ENCODE data around the gene UBE2D2. TPM values are rescaled to one million over a fixed set of nuclear protein-coding genes. Genes with fewer than 3 reads are reported as not detected.

The UBE2D2 gene
- total and polyA plus RNA-seq, 2 of the 13 experiments (the other 11 are each of a cell fraction or from before 2014, with no cell fraction given), result 79.1 to 109 TPM

DNA sequence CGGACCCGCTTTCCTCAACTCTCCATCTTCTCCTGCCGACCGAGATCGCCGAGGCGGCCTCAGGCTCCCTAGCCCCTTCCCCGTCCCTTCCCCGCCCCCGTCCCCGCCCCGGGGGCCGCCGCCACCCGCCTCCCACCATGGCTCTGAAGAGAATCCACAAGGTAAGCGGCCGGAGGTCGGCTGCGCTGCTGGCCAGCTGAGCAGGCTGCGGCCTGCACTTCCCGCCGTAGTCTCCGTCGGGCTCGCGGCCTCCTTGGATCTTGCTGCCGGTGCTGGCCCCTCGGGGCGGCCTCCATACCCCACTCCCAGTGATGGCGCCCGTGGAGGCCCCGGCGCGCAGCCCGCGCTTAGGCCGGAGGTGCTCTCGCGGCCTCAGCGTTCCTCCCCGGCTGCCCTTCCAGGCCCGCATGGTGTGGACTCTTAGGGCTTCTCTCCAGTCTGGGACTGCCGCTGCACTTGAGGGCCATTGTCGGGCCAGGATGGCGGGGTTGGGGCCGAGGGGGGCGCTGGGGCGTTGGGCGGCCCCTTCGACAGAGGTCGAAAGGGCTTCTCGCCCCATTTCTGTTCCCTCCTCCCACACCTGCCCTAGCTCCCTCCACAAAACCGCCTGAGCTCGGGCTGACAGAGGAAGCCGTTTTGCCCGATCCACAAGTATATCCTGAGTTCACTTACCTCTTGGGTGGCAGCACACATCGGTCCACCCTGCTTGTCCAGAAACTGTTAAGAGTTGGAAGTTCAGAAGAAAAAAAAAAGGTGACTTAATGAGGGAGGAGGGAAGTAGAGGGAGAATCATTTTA lies 714 bp downstream of the UBE2D2 start (continued):
- TF ChIP-seq, protein P1, sequence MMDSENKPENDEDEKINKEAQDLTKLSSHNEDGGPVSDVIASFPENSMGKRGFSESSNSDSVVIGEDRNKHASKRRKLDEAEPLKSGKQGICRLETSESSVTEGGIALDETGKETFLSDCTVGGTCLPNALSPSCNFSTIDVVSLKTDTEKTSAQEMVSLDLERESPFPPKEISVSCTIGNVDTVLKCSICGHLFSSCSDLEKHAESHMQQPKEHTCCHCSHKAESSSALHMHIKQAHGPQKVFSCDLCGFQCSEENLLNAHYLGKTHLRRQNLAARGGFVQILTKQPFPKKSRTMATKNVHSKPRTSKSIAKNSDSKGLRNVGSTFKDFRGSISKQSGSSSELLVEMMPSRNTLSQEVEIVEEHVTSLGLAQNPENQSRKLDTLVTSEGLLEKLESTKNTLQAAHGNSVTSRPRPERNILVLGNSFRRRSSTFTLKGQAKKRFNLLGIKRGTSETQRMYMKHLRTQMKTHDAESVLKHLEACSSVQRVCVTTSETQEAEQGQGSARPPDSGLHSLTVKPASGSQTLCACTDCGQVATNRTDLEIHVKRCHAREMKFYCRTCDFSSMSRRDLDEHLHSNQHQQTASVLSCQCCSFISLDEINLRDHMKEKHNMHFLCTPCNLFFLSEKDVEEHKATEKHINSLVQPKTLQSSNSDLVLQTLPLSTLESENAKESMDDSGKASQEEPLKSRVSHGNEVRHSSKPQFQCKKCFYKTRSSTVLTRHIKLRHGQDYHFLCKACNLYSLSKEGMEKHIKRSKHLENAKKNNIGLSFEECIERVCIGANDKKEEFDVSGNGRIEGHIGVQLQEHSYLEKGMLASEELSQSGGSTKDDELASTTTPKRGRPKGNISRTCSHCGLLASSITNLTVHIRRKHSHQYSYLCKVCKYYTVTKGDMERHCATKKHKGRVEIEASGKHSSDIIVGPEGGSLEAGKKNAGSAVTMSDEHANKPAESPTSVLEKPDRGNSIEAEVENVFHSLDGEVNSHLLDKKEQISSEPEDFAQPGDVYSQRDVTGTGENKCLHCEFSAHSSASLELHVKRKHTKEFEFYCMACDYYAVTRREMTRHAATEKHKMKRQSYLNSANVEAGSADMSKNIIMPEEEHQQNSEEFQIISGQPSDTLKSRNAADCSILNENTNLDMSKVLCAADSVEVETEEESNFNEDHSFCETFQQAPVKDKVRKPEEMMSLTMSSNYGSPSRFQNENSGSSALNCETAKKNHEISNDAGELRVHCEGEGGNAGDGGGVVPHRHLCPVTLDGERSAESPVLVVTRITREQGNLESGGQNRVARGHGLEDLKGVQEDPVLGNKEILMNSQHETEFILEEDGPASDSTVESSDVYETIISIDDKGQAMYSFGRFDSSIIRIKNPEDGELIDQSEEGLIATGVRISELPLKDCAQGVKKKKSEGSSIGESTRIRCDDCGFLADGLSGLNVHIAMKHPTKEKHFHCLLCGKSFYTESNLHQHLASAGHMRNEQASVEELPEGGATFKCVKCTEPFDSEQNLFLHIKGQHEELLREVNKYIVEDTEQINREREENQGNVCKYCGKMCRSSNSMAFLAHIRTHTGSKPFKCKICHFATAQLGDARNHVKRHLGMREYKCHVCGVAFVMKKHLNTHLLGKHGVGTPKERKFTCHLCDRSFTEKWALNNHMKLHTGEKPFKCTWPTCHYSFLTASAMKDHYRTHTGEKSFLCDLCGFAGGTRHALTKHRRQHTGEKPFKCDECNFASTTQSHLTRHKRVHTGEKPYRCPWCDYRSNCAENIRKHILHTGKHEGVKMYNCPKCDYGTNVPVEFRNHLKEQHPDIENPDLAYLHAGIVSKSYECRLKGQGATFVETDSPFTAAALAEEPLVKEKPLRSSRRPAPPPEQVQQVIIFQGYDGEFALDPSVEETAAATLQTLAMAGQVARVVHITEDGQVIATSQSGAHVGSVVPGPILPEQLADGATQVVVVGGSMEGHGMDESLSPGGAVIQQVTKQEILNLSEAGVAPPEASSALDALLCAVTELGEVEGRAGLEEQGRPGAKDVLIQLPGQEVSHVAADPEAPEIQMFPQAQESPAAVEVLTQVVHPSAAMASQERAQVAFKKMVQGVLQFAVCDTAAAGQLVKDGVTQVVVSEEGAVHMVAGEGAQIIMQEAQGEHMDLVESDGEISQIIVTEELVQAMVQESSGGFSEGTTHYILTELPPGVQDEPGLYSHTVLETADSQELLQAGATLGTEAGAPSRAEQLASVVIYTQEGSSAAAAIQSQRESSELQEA (CRISPR knock-in tag; IDR thresholded peaks at IDR 0.05; ENCODE audit: not compliant biosample characterization), result no peak
- TF ChIP-seq KMT2A (CRISPR knock-in tag; IDR thresholded peaks at IDR 0.05) (peak; percentile 21; the same call in 1 of the 2 replicates), ZNF33B (CRISPR knock-in tag; IDR thresholded peaks at IDR 0.05) (no peak), POGZ (CRISPR knock-in tag; IDR thresholded peaks at IDR 0.05) (no peak), ZNF296 (CRISPR knock-in tag; conservative IDR thresholded peaks at IDR 0.05) (no peak), KLF16 (CRISPR knock-in tag; IDR thresholded peaks at IDR 0.05) (no peak), ZNF484 (CRISPR knock-in tag; IDR thresholded peaks at IDR 0.05; ENCODE audit: borderline replicate concordance, low read depth) (no peak), HNRNPLL (IDR thresholded peaks at IDR 0.05; ENCODE audit: low read depth, low read length, poor library complexity, severe bottlenecking) (no peak)
- TF ChIP-seq, protein P2, sequence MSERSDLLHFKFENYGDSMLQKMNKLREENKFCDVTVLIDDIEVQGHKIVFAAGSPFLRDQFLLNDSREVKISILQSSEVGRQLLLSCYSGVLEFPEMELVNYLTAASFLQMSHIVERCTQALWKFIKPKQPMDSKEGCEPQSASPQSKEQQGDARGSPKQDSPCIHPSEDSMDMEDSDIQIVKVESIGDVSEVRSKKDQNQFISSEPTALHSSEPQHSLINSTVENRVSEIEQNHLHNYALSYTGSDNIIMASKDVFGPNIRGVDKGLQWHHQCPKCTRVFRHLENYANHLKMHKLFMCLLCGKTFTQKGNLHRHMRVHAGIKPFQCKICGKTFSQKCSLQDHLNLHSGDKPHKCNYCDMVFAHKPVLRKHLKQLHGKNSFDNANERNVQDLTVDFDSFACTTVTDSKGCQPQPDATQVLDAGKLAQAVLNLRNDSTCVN (CRISPR knock-in tag; IDR thresholded peaks at IDR 0.05; ENCODE audit: borderline replicate concordance), result no peak
- TF ChIP-seq, protein P3, sequence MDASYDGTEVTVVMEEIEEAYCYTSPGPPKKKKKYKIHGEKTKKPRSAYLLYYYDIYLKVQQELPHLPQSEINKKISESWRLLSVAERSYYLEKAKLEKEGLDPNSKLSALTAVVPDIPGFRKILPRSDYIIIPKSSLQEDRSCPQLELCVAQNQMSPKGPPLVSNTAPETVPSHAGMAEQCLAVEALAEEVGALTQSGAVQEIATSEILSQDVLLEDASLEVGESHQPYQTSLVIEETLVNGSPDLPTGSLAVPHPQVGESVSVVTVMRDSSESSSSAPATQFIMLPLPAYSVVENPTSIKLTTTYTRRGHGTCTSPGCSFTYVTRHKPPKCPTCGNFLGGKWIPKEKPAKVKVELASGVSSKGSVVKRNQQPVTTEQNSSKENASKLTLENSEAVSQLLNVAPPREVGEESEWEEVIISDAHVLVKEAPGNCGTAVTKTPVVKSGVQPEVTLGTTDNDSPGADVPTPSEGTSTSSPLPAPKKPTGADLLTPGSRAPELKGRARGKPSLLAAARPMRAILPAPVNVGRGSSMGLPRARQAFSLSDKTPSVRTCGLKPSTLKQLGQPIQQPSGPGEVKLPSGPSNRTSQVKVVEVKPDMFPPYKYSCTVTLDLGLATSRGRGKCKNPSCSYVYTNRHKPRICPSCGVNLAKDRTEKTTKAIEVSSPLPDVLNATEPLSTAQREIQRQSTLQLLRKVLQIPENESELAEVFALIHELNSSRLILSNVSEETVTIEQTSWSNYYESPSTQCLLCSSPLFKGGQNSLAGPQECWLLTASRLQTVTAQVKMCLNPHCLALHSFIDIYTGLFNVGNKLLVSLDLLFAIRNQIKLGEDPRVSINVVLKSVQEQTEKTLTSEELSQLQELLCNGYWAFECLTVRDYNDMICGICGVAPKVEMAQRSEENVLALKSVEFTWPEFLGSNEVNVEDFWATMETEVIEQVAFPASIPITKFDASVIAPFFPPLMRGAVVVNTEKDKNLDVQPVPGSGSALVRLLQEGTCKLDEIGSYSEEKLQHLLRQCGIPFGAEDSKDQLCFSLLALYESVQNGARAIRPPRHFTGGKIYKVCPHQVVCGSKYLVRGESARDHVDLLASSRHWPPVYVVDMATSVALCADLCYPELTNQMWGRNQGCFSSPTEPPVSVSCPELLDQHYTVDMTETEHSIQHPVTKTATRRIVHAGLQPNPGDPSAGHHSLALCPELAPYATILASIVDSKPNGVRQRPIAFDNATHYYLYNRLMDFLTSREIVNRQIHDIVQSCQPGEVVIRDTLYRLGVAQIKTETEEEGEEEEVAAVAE (CRISPR knock-in tag; IDR thresholded peaks at IDR 0.05; ENCODE audit: borderline replicate concordance), result 0 out of 2 replicates have a peak, but pooled peaks have one; percentile 50
- TF ChIP-seq, protein P4, sequence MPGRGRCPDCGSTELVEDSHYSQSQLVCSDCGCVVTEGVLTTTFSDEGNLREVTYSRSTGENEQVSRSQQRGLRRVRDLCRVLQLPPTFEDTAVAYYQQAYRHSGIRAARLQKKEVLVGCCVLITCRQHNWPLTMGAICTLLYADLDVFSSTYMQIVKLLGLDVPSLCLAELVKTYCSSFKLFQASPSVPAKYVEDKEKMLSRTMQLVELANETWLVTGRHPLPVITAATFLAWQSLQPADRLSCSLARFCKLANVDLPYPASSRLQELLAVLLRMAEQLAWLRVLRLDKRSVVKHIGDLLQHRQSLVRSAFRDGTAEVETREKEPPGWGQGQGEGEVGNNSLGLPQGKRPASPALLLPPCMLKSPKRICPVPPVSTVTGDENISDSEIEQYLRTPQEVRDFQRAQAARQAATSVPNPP (CRISPR knock-in tag; IDR thresholded peaks at IDR 0.05), result no peak
